A549 (cell line): Measurements from ENCODE around the gene PTPN4.

ENCODE experiments used
- BHLHE40 ChIP-seq: IDR thresholded peaks from 2 replicates; pipeline ENCODE4 v1.6.1; 2012; ENCODE audit warnings: low read depth, low read length, inconsistent platforms
- CBX2 ChIP-seq: fragments of 200-600 bp; sonication (generic); IDR thresholded peaks from 2 replicates; pipeline ENCODE4 v1.6.1; 2016; ENCODE audit warnings: low read depth, mild to moderate bottlenecking, borderline replicate concordance
- CEBPB ChIP-seq, 2 experiments: fragments of >200 bp in 1 of 2; sonication (Bioruptor Twin) in 1 of 2; formaldehyde crosslinking in 1 of 2; IDR thresholded peaks; 2 replicates each; pipeline ENCODE4 v1.6.1; 2012 to 2016
- EP300 ChIP-seq, 2 experiments: fragments of >200 bp; sonication (Bioruptor Twin); formaldehyde crosslinking; IDR thresholded peaks; 2 replicates in 1 of 2; 3 replicates in 1 of 2; pipeline ENCODE4 v1.6.1; 2016 to 2017
- ESRRA ChIP-seq: fragments of 150-350 bp; IDR thresholded peaks from 2 replicates; pipeline ENCODE4 v1.6.1; 2014; ENCODE audit warnings: mild to moderate bottlenecking, low read length, borderline replicate concordance
- FOSL2 ChIP-seq, 2 experiments: fragments of 450-650 bp in 1 of 2; fragments of >200 bp in 1 of 2; sonication (Bioruptor Twin) in 1 of 2; formaldehyde crosslinking; IDR thresholded peaks; 2 replicates each; pipeline versions ENCODE4 v1.5.0 to v1.6.1; 2016 to 2020; ENCODE audit warnings: mild to moderate bottlenecking in 1 of 2, moderate library complexity in 1 of 2
- MAFK ChIP-seq: fragments of 450-650 bp; IDR thresholded peaks from 2 replicates; pipeline ENCODE4 v1.6.1; 2014; ENCODE audit not compliant: partially characterized antibody
- MAX ChIP-seq: IDR thresholded peaks from 2 replicates; pipeline ENCODE4 v1.6.1; 2012
- MAZ ChIP-seq: fragments of 150-350 bp; IDR thresholded peaks from 2 replicates; pipeline ENCODE4 v1.6.1; 2014; ENCODE audit warnings: antibody characterized with exemption, low read depth, low read length, borderline replicate concordance
- POLR2A ChIP-seq: IDR thresholded peaks from 2 replicates; pipeline ENCODE4 v1.6.1; 2012; ENCODE audit warnings: mild to moderate bottlenecking, low read length
- POLR2AphosphoS2 ChIP-seq: conservative IDR thresholded peaks from 2 replicates; pipeline ENCODE4 v1.6.1; 2012; ENCODE audit warnings: low read length, improper control_type of control experiment, inconsistent platforms
- TF ChIP-seq, protein P1 (sequence below): fragments of >200 bp; sonication (Bioruptor Twin); formaldehyde crosslinking; IDR thresholded peaks from 3 replicates; pipeline ENCODE4 v1.5.1; 2016

DNA sequence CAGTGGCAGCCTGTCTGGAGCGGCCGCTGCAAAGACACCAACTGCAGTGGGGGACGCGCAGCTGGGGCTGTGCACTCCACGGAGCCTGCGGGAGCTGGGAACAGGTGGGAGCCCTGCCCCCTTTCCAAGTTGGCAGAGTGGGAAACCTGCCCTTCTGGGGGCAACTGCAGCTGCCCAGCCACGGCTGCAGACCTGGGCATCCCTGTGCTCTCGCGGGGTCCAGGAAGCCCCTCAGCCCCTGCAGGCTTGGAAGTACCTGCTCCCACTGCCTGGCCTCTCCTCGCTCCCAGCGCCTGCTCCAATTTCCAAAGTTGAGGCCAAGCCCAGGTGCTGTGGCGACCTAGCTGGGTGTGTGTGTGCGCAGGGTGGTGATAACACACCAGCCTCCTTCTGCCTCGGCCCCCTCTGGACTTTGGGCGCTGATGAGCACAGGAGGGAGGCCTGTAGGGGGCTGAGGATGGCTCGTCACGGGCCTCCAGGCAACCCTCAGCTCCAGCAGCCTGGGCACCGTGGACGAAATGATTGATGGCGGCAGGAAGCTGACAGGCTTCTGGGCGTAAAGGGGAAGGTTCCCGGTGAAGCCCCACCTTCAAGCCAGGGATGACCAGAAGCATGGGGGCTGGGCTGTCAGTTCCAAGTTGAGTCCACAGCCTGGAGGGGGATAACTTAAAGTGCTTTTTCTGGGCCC is 76.9 kb downstream of the PTPN4 start:
- TF ChIP-seq, protein P1, sequence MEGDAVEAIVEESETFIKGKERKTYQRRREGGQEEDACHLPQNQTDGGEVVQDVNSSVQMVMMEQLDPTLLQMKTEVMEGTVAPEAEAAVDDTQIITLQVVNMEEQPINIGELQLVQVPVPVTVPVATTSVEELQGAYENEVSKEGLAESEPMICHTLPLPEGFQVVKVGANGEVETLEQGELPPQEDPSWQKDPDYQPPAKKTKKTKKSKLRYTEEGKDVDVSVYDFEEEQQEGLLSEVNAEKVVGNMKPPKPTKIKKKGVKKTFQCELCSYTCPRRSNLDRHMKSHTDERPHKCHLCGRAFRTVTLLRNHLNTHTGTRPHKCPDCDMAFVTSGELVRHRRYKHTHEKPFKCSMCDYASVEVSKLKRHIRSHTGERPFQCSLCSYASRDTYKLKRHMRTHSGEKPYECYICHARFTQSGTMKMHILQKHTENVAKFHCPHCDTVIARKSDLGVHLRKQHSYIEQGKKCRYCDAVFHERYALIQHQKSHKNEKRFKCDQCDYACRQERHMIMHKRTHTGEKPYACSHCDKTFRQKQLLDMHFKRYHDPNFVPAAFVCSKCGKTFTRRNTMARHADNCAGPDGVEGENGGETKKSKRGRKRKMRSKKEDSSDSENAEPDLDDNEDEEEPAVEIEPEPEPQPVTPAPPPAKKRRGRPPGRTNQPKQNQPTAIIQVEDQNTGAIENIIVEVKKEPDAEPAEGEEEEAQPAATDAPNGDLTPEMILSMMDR = no peak
- TF ChIP-seq MAX (no peak), MAFK (no peak), MAZ (no peak), EP300 (IDR thresholded peaks at IDR 0.05) (no peak), BHLHE40 (no peak), FOSL2 (IDR thresholded peaks at IDR 0.05) (no peak), FOSL2 (CRISPR knock-in tag; IDR thresholded peaks at IDR 0.05) (no peak), CBX2 (no peak), POLR2AphosphoS2 (no peak), CEBPB (IDR thresholded peaks at IDR 0.05) (no peak), ESRRA (no peak), POLR2A (no peak)
